GM20000 (cell line): ENCODE measurements around the gene CIART.
A peak's percentile ranks its signal among the peaks of the same experiment; 100 is the strongest.

Experiments
- DNase-seq: peaks from one replicate; pipeline ENCODE4 v3.0.0; 2012; ENCODE audit warnings: low spot score
- CTCF ChIP-seq: IDR thresholded peaks from 2 replicates; pipeline ENCODE4 v1.5.1; 2012; ENCODE audit warnings: mild to moderate bottlenecking, control low read depth; ENCODE audit errors: extremely low read depth, missing control alignments

CIART gene

GRCh38 chr1:150321826-150322166 is 39.4 kb downstream of the CIART start:
- DNase-seq, result peak; percentile 12
- TF ChIP-seq CTCF, result no peak

GRCh38 chr1:150322310-150322709 is 40.0 kb downstream of the CIART start:
- no peak for TF ChIP-seq CTCF
- DNase-seq, result peak; percentile 15

- no peak for DNase-seq
- TF ChIP-seq CTCF, result no peak
Observed at GRCh38 chr1:150332651-150333290, 50.4 kb downstream of the CIART start.
